ENCODE measurements around the gene FBXO30.

The FBXO30 gene

DNA sequence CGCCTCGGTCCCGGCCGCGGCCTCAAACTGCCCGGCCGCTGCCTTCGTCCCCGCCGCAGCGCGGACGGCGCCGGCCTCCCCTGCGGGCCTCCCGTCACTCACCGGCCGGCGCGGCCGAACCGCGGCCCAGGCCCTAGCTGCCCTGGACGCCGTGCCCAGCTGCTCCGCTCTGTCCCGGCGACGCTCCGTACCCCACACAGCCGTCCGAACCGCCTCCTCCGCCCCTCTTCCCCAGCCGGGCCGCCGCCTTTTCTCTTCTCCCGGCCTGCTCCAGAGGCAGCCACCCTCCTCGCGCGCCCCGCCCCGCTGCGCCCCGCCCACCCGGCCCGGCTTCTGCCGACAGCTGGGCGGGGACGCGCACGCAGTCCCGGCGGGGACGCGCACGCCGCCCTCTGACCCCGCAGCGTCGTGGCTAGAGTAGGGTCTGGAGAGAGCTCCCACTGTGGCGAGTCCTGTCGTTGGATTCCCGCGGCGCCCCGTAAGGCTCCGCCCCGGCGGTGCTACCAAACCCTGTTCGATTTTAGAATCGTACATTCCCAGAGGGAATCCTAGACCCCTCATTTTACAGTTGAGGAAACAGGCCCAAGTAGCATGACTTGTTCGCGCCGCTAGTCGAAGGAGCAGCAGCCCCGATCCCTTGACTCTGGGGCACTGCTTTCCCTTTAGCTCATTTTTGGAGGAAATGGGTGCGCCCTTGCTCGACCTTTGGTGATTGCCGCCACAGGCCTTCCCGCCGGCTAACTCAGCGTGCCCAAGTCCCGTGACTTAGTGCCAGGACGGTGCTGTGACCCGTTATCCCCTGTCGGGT is at the start of gene FBXO30 (continued):
- TF ChIP-seq ZNF221 (tag by site-specific recombination; IDR thresholded peaks at IDR 0.05; ENCODE audit: borderline replicate concordance) (no peak), ZNF302 (tag by site-specific recombination; IDR thresholded peaks at IDR 0.05; ENCODE audit: low read depth) (no peak), ZNF391 (tag by site-specific recombination; IDR thresholded peaks at IDR 0.05; ENCODE audit: borderline replicate concordance, low read depth) (0 out of 2 replicates have a peak, but pooled peaks have one; percentile 25), KLF9 (tag by site-specific recombination; IDR thresholded peaks at IDR 0.05; ENCODE audit: low read depth) (peak; percentile 88), ZNF549 (tag by site-specific recombination; IDR thresholded peaks at IDR 0.05) (no peak), ZNF639 (tag by site-specific recombination; IDR thresholded peaks at IDR 0.05) (no peak), ZNF704 (tag by site-specific recombination; IDR thresholded peaks at IDR 0.05) (no peak), ZNF26 (tag by site-specific recombination; IDR thresholded peaks at IDR 0.05) (no peak), ZNF501 (tag by site-specific recombination; IDR thresholded peaks at IDR 0.05) (peak; percentile 89), ZNF362 (tag by site-specific recombination; IDR thresholded peaks at IDR 0.05) (no peak), ZNF626 (tag by site-specific recombination; IDR thresholded peaks at IDR 0.05) (no peak), BCL11A (tag by site-specific recombination; IDR thresholded peaks at IDR 0.05; ENCODE audit: low read depth) (no peak), ZBTB7A (tag by site-specific recombination; IDR thresholded peaks at IDR 0.05; ENCODE audit: low read depth) (no peak), ZNF658 (tag by site-specific recombination; IDR thresholded peaks at IDR 0.05) (no peak), ZNF214 (tag by site-specific recombination; IDR thresholded peaks at IDR 0.05; ENCODE audit: borderline replicate concordance) (no peak), SCRT1 (tag by site-specific recombination; IDR thresholded peaks at IDR 0.05; ENCODE audit: borderline replicate concordance) (no peak), YY2 (tag by site-specific recombination; IDR thresholded peaks at IDR 0.05) (no peak), HOXA7 (CRISPR knock-in tag; IDR thresholded peaks at IDR 0.05; ENCODE audit: borderline replicate concordance) (no peak), ZNF416 (tag by site-specific recombination; IDR thresholded peaks at IDR 0.05) (no peak), TSHZ1 (tag by site-specific recombination; IDR thresholded peaks at IDR 0.05; ENCODE audit: borderline replicate concordance) (no peak), ZNF223 (tag by site-specific recombination; IDR thresholded peaks at IDR 0.05) (no peak), KLF1 (tag by site-specific recombination; IDR thresholded peaks at IDR 0.05) (0 out of 2 replicates have a peak, but pooled peaks have one; percentile 32), ZNF664 (tag by site-specific recombination; IDR thresholded peaks at IDR 0.05) (no peak), ZNF324 (tag by site-specific recombination; IDR thresholded peaks at IDR 0.05) (peak; percentile 23; the same call in 1 of the 2 replicates), ZNF366 (tag by site-specific recombination; conservative IDR thresholded peaks at IDR 0.05) (no peak), ZFHX2 (tag by site-specific recombination; conservative IDR thresholded peaks at IDR 0.05) (peak; percentile 19; the same call in 1 of the 2 replicates)
- TF ChIP-seq, protein P1, sequence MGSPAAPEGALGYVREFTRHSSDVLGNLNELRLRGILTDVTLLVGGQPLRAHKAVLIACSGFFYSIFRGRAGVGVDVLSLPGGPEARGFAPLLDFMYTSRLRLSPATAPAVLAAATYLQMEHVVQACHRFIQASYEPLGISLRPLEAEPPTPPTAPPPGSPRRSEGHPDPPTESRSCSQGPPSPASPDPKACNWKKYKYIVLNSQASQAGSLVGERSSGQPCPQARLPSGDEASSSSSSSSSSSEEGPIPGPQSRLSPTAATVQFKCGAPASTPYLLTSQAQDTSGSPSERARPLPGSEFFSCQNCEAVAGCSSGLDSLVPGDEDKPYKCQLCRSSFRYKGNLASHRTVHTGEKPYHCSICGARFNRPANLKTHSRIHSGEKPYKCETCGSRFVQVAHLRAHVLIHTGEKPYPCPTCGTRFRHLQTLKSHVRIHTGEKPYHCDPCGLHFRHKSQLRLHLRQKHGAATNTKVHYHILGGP (tag by site-specific recombination; IDR thresholded peaks at IDR 0.05), result no peak
- TF ChIP-seq, protein P2, sequence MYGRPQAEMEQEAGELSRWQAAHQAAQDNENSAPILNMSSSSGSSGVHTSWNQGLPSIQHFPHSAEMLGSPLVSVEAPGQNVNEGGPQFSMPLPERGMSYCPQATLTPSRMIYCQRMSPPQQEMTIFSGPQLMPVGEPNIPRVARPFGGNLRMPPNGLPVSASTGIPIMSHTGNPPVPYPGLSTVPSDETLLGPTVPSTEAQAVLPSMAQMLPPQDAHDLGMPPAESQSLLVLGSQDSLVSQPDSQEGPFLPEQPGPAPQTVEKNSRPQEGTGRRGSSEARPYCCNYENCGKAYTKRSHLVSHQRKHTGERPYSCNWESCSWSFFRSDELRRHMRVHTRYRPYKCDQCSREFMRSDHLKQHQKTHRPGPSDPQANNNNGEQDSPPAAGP (tag by site-specific recombination; IDR thresholded peaks at IDR 0.05), result peak; percentile 34; the same call in 1 of the 2 replicates

Data from HEK293 (cell line).